ENCODE results near the gene LSM6. TPM values are rescaled to one million over a fixed set of nuclear protein-coding genes. Genes with fewer than 3 reads are reported as not detected.

LSM6 gene
- total RNA-seq, 1 experiment from 2014 or later, result 78.3 TPM

DNA sequence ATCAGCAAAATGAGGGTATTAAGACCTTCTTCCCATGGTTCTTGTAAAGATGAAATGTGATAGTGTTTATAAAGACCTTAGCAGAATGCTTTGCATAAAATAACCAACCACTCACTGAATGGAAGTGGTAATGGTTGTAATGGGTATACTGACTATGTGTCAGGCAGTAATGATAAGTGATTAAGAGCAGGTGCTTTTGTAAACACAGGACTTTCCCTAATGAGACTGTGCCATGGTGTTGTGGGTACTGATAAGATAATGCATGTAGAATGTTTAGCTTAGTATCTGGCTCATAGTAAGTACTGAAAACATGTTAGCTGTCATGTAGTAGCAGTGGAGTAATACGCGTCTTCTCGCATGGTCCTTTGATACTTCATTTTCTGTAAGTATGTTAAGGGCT lies 6.9 kb downstream of the LSM6 start:
- TF ChIP-seq, protein P1, sequence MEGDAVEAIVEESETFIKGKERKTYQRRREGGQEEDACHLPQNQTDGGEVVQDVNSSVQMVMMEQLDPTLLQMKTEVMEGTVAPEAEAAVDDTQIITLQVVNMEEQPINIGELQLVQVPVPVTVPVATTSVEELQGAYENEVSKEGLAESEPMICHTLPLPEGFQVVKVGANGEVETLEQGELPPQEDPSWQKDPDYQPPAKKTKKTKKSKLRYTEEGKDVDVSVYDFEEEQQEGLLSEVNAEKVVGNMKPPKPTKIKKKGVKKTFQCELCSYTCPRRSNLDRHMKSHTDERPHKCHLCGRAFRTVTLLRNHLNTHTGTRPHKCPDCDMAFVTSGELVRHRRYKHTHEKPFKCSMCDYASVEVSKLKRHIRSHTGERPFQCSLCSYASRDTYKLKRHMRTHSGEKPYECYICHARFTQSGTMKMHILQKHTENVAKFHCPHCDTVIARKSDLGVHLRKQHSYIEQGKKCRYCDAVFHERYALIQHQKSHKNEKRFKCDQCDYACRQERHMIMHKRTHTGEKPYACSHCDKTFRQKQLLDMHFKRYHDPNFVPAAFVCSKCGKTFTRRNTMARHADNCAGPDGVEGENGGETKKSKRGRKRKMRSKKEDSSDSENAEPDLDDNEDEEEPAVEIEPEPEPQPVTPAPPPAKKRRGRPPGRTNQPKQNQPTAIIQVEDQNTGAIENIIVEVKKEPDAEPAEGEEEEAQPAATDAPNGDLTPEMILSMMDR (conservative IDR thresholded peaks at IDR 0.05), result no peak
- no CpG with 5 or more reads among the region's 3 CpGs for WGBS (ENCODE audit: extremely low coverage, insufficient read length, low lambda C conversion rate)
- no peak overlapping the region for H3K27ac Mint-ChIP-seq

More for the DNA sequence above, 6.9 kb downstream of the LSM6 start:
- Histone ChIP-seq H3K23ac (ENCODE audit: insufficient read length, low read depth, low read length) (no peak overlapping the region), H3K4me2 (ENCODE audit: insufficient read depth, insufficient read length, low read length) (no peak overlapping the region), H4K20me1 (ENCODE audit: control insufficient read depth, insufficient read depth, insufficient read length) (no peaks in the 10 kb centered on the region), H3K9ac (ENCODE audit: extremely low read depth, insufficient read length, low read length) (no peak overlapping the region), H3K9me3 (ENCODE audit: control insufficient read depth, low read depth, low read length) (no peaks in the 10 kb centered on the region), H3K27ac (ENCODE audit: insufficient read length, low read depth, low read length) (no peak overlapping the region), H2BK120ac (ENCODE audit: low read depth, low read length, poor library complexity, severe bottlenecking) (no peak overlapping the region), H3T11ph (ENCODE audit: low read length) (no peak overlapping the region), H3K23me2 (ENCODE audit: insufficient read length, low read depth, low read length, poor library complexity, severe bottlenecking) (no peaks in the 10 kb centered on the region), H2AFZ (ENCODE audit: low read length) (no peak overlapping the region), H3K4ac (ENCODE audit: low read depth, low read length) (no peak overlapping the region), H2BK12ac (ENCODE audit: insufficient read length, low read depth, low read length) (no peak overlapping the region), H2BK20ac (ENCODE audit: low read depth, low read length, poor library complexity, severe bottlenecking) (no peak overlapping the region), H2AK5ac (ENCODE audit: insufficient read length, low read length) (no peak overlapping the region), H3K79me2 (ENCODE audit: insufficient read depth, low read length) (peaks cover 5% of the 10 kb centered on the region; the same call in 1 of the 2 replicates), H4K8ac (replicated peaks; ENCODE audit: insufficient read length, low read depth, low read length) (no peak overlapping the region), H3K56ac (ENCODE audit: insufficient read length, low read depth, low read length) (no peak overlapping the region), H3K4me1 (ENCODE audit: insufficient read depth, low read length) (no peaks in the 10 kb centered on the region), H4K5ac (ENCODE audit: insufficient read length, low read depth, low read length) (no peak overlapping the region), H3K27me3 (ENCODE audit: insufficient read depth, low read length) (no peaks in the 10 kb centered on the region), H2BK5ac (ENCODE audit: insufficient read length, low read length) (no peak overlapping the region), H2BK15ac (ENCODE audit: low read depth, low read length) (no peak overlapping the region), H3K14ac (ENCODE audit: insufficient read depth, low read length) (no peak overlapping the region), H3K79me1 (ENCODE audit: insufficient read depth, low read depth, low read length, poor library complexity, severe bottlenecking) (no peaks in the 10 kb centered on the region), H3K18ac (ENCODE audit: insufficient read length, low read depth, low read length) (no peak overlapping the region), H4K91ac (ENCODE audit: insufficient read length, low read depth, low read length) (no peak overlapping the region)
- DNase-seq, result no peak
- Mint-ChIP-seq H3K36me3 (ENCODE audit: insufficient read depth in 1 of 3, low read depth in 3 of 3) (peaks cover 7 to 36% (median 29%) of the 10 kb centered on the region in 3 experiments; a peak in 5 of 7 replicates), H3K4me3 (no peak overlapping the region), H3K9me3 (no peaks in the 10 kb centered on the region), H3K4me1 (peaks cover 23 to 24% of the 10 kb centered on the region in 2 experiments), H3K27me3 (ENCODE audit: low read depth) (no peaks in the 10 kb centered on the region)
